ENCODE data around the gene NHSL2.

DNA sequence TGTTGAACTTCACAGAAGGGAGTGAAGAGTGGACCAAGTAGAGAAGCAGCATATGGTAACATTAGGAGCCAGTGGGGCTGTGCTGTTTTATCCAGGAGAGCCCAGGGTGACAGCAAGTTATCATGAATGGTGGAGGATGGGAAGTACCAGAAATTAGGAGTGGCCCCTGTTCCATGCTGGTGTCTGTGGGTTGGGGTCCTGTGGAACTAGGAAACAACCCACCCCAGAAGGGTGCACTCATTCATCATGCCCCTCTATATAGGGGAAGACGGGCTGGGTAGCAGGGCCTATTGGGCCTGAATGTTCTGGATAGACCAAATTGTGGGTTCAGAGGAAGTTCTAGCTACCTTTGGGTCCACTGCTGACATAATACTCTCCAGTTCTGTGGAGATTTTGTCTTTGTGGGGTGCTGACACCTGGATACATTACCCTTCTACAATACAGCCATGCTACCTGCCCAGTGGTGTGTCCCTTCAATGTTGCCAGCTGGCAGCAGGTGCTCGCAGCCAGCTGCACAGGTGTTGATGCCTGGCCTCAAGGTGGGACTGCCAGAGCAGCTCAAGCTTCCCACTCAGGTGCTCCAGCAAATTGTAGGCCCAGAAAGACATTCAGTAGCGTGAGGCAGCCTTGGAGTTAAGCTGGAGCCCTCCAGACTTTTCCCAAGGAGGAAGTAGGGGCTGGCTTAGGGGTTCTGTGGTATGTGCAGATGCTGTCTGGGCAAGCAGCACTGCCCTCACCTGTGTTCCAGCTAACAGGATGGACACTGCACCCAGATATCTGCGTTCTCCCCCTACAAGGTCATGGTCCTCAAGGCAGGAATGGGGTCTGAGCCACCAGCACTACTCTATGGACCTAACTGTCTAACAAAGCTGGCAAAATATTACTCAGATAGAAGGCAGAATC lies 106.5 kb downstream of the NHSL2 start:
- TF ChIP-seq POLR2A (IDR thresholded peaks at IDR 0.05) (no peak), EP300 (IDR thresholded peaks at IDR 0.05) (no peak)
- TF ChIP-seq, protein P1, sequence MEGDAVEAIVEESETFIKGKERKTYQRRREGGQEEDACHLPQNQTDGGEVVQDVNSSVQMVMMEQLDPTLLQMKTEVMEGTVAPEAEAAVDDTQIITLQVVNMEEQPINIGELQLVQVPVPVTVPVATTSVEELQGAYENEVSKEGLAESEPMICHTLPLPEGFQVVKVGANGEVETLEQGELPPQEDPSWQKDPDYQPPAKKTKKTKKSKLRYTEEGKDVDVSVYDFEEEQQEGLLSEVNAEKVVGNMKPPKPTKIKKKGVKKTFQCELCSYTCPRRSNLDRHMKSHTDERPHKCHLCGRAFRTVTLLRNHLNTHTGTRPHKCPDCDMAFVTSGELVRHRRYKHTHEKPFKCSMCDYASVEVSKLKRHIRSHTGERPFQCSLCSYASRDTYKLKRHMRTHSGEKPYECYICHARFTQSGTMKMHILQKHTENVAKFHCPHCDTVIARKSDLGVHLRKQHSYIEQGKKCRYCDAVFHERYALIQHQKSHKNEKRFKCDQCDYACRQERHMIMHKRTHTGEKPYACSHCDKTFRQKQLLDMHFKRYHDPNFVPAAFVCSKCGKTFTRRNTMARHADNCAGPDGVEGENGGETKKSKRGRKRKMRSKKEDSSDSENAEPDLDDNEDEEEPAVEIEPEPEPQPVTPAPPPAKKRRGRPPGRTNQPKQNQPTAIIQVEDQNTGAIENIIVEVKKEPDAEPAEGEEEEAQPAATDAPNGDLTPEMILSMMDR (IDR thresholded peaks at IDR 0.05), result no peak
